Natural killer cell (primary cell): ENCODE data around the gene HORMAD1. TPM values are rescaled to one million over a fixed set of nuclear protein-coding genes. Genes with fewer than 3 reads are reported as not detected.

Source experiments
- ATAC-seq, 3 donors: fragments of 150-1000 bp in 2 of 3; fragments of 200-7000 bp in 1 of 3; cut with Tn5 transposase; 1 replicate in 1 of 3; 2 replicates in 2 of 3; pipeline ENCODE4 v1.10.0; 2021; ENCODE audit warnings: mild to moderate bottlenecking in 2 of 3, moderate library complexity in 2 of 3
- DNase-seq, 2 donors: peaks; one replicate each; pipeline versions ENCODE4 v3.0.0 to v3.0.0-alpha.2; 2013 to 2021; ENCODE audit warnings: mixed read lengths in 1 of 2
- H3K27ac ChIP-seq: one replicate; pipeline ENCODE4 v1.5.1; 2013; ENCODE audit warnings: mild to moderate bottlenecking, low read length
- H3K27me3 ChIP-seq: one replicate; pipeline ENCODE4 v1.6.1; 2013; ENCODE audit warnings: low read length; ENCODE audit not compliant: control insufficient read depth, insufficient read depth
- H3K36me3 ChIP-seq: one replicate; pipeline ENCODE4 v1.6.1; 2013; ENCODE audit warnings: low read length; ENCODE audit not compliant: control insufficient read depth, insufficient read depth
- H3K4me1 ChIP-seq: one replicate; pipeline ENCODE4 v1.6.1; 2013; ENCODE audit warnings: low read length; ENCODE audit not compliant: control insufficient read depth, insufficient read depth
- H3K4me3 ChIP-seq: one replicate; pipeline ENCODE4 v1.5.1; 2013; ENCODE audit warnings: low read length
- H3K9me3 ChIP-seq: one replicate; pipeline ENCODE4 v1.6.1; 2013; ENCODE audit warnings: low read length; ENCODE audit not compliant: control insufficient read depth, insufficient read depth
- H3K27ac Mint-ChIP-seq, 2 donors: one replicate each; pipeline ENCODE4 v1.8.0; 2022; ENCODE audit warnings: mild to moderate bottlenecking in 2 of 2, mixed read lengths in 2 of 2, moderate library complexity in 1 of 2
- H3K27me3 Mint-ChIP-seq, 2 donors: one replicate each; pipeline ENCODE4 v1.8.0; 2022; ENCODE audit warnings: low read depth in 2 of 2, mixed read lengths in 2 of 2
- H3K36me3 Mint-ChIP-seq: one replicate; pipeline ENCODE4 v1.8.0; 2022; ENCODE audit warnings: mixed read lengths
- H3K4me1 Mint-ChIP-seq, 2 donors: one replicate each; pipeline ENCODE4 v1.8.0; 2022; ENCODE audit warnings: mixed read lengths in 2 of 2
- H3K4me3 Mint-ChIP-seq: one replicate; pipeline ENCODE4 v1.8.0; 2022; ENCODE audit warnings: mild to moderate bottlenecking, moderate library complexity, mixed read lengths
- H3K9me3 Mint-ChIP-seq, 2 donors: one replicate each; pipeline ENCODE4 v1.8.0; 2022; ENCODE audit warnings: mixed read lengths in 2 of 2
- CTCF ChIP-seq: fragments of 200-600 bp; IDR thresholded peaks from one replicate; pipeline ENCODE4 v1.8.0; 2022; ENCODE audit warnings: antibody characterized with exemption
- WGBS: methylation state at CpG from one replicate; pipeline ENCODE4 v1.1.7; 2013; ENCODE audit warnings: missing lambda C conversion rate; ENCODE audit not compliant: insufficient coverage; 5-methylcytosine and 5-hydroxymethylcytosine counted together
- intact Hi-C: fragments of 100-400 bp; cut with micrococcal nuclease; formaldehyde crosslinking; loops from one replicate; pipeline ENCODE4 v1.14.2; 2022
- total RNA-seq, 4 donors: library from RNA; stranded (reverse); fragments of 120-200 nt in 1 of 4; gene quantifications; one replicate each; pipeline versions ENCODE4 v1.2.3 to v1.2.4, GENCODE V29; 2013 to 2022

Gene HORMAD1
- total RNA-seq, 3 donors from 2014 or later (not counting 1 experiment from before 2014, with no cell fraction given): 0.57 to 0.65 TPM; not detected in 1

- peaks cover 45 to 54% of the 10 kb centered on the region in 2 donors for H3K4me1 Mint-ChIP-seq
- H3K27ac Mint-ChIP-seq: no peak overlapping the region
- no peak overlapping the region for H3K4me3 ChIP-seq
- no peaks in the 10 kb centered on the region for H3K27me3 ChIP-seq
- H3K9me3 Mint-ChIP-seq: no peaks in the 10 kb centered on the region
- no peak for ATAC-seq
- no peaks in the 10 kb centered on the region for H3K27me3 Mint-ChIP-seq
- DNase-seq: no peak
- 100% methylated on average over 1 of the region's 1 CpG for WGBS
- intact Hi-C loops: loop anchor here (10.0 kb wide), 1 partner anchor 197 kb away; no protein-coding TSS in a partner anchor
- no peaks in the 10 kb centered on the region for H3K9me3 ChIP-seq
- peaks cover 29% of the 10 kb centered on the region for H3K36me3 ChIP-seq
- no peak overlapping the region for H3K27ac ChIP-seq
- H3K4me1 ChIP-seq: peaks cover 19% of the 10 kb centered on the region
- no peak for TF ChIP-seq CTCF
- H3K4me3 Mint-ChIP-seq: no peak overlapping the region
- H3K36me3 Mint-ChIP-seq: peaks cover 16% of the 10 kb centered on the region
Observed at GRCh38 chr1:150761801-150762200, 41.1 kb upstream of the HORMAD1 start.

- H3K27me3 Mint-ChIP-seq: no peaks in the 10 kb centered on the region
- peaks cover 35 to 46% of the 10 kb centered on the region in 2 donors for H3K4me1 Mint-ChIP-seq
- DNase-seq: no peak
- Histone ChIP-seq H3K27ac (no peak overlapping the region), H3K4me3 (no peak overlapping the region), H3K27me3 (no peaks in the 10 kb centered on the region), H3K36me3 (peaks cover 39% of the 10 kb centered on the region), H3K4me1 (peaks cover 16% of the 10 kb centered on the region), H3K9me3 (no peaks in the 10 kb centered on the region)
- H3K27ac Mint-ChIP-seq: peak overlapping the region in 1 of 2 donors; percentile 21
- H3K36me3 Mint-ChIP-seq: peaks cover 16% of the 10 kb centered on the region
- 80% methylated on average over 1 of the region's 3 CpGs for WGBS
- intact Hi-C loops: loop anchor here (10.0 kb wide), 1 partner anchor 195 kb away; no protein-coding TSS in a partner anchor
- no peaks in the 10 kb centered on the region for H3K9me3 Mint-ChIP-seq
- no peak for TF ChIP-seq CTCF
- ATAC-seq: no peak
- no peak overlapping the region for H3K4me3 Mint-ChIP-seq
Observed at GRCh38 chr1:150760013-150760412, 39.3 kb upstream of the HORMAD1 start.

GRCh38 chr1:150753416-150753815 lies 32.7 kb upstream of the HORMAD1 start:
- H3K4me1 ChIP-seq: no peaks in the 10 kb centered on the region
- 100% methylated on average over 2 of the region's 2 CpGs for WGBS
- no peak overlapping the region for H3K27ac ChIP-seq
- Mint-ChIP-seq H3K27ac (no peak overlapping the region), H3K4me1 (no peaks in the 10 kb centered on the region), H3K36me3 (peaks cover 10% of the 10 kb centered on the region), H3K4me3 (no peak overlapping the region), H3K27me3 (no peaks in the 10 kb centered on the region), H3K9me3 (no peaks in the 10 kb centered on the region)
- DNase-seq (no peak), ATAC-seq (no peak)
- no peaks in the 10 kb centered on the region for H3K9me3 ChIP-seq
- H3K4me3 ChIP-seq: no peak overlapping the region
- intact Hi-C loops: no loop called here
- H3K27me3 ChIP-seq: no peaks in the 10 kb centered on the region
- peaks cover 83% of the 10 kb centered on the region for H3K36me3 ChIP-seq
- no peak for TF ChIP-seq CTCF

- H3K4me3 ChIP-seq: no peak overlapping the region
- H3K27ac ChIP-seq: no peak overlapping the region
- no peaks in the 10 kb centered on the region for H3K9me3 Mint-ChIP-seq
- H3K27ac Mint-ChIP-seq: no peak overlapping the region
- ATAC-seq: no peak
- peaks cover 83% of the 10 kb centered on the region for H3K36me3 ChIP-seq
- H3K27me3 ChIP-seq: no peaks in the 10 kb centered on the region
- intact Hi-C loops: no loop called here
- no peaks in the 10 kb centered on the region for H3K9me3 ChIP-seq
- H3K36me3 Mint-ChIP-seq: peaks cover 10% of the 10 kb centered on the region
- no peak for DNase-seq
- H3K4me1 Mint-ChIP-seq: no peaks in the 10 kb centered on the region
- 98% methylated on average over 3 of the region's 6 CpGs for WGBS
- no peaks in the 10 kb centered on the region for H3K27me3 Mint-ChIP-seq
- TF ChIP-seq CTCF: no peak
- no peak overlapping the region for H3K4me3 Mint-ChIP-seq
- H3K4me1 ChIP-seq: no peaks in the 10 kb centered on the region
Observed at GRCh38 chr1:150751443-150751842, 30.7 kb upstream of the HORMAD1 start.
